H9 (cell line): ENCODE measurements around the gene DISP1. TPM values are rescaled to one million over a fixed set of nuclear protein-coding genes. Genes with fewer than 3 reads are reported as not detected.

ENCODE experiments used
- DNase-seq: peaks from one replicate; pipeline ENCODE4 v3.0.0-alpha.2; 2017
- H2AFZ ChIP-seq: one replicate; pipeline ENCODE4 v1.6.1; 2013; ENCODE audit warnings: mild to moderate bottlenecking, low read length, control low read depth, moderate library complexity
- H2AK5ac ChIP-seq: 2 replicates; pipeline ENCODE4 v1.6.1; 2013; ENCODE audit warnings: low read length, control low read depth, mixed read lengths; ENCODE audit not compliant: insufficient read length
- H2BK120ac ChIP-seq: one replicate; pipeline ENCODE4 v1.6.1; 2013; ENCODE audit warnings: low read depth, mild to moderate bottlenecking, low read length, control low read depth, inconsistent platforms; ENCODE audit not compliant: poor library complexity, severe bottlenecking
- H2BK12ac ChIP-seq: 2 replicates; pipeline ENCODE4 v1.6.1; 2013; ENCODE audit warnings: low read length, control low read depth, mixed read lengths, low read depth; ENCODE audit not compliant: insufficient read length
- H2BK15ac ChIP-seq: 2 replicates; pipeline ENCODE4 v1.6.1; 2013; ENCODE audit warnings: low read depth, low read length, control low read depth
- H2BK20ac ChIP-seq: one replicate; pipeline ENCODE4 v1.6.1; 2013; ENCODE audit warnings: low read depth, mild to moderate bottlenecking, low read length, control low read depth, inconsistent platforms; ENCODE audit not compliant: poor library complexity, severe bottlenecking
- H2BK5ac ChIP-seq: 2 replicates; pipeline ENCODE4 v1.6.1; 2013; ENCODE audit warnings: low read length, control low read depth, mixed read lengths; ENCODE audit not compliant: insufficient read length
- H3K14ac ChIP-seq: 2 replicates; pipeline ENCODE4 v1.6.1; 2013; ENCODE audit warnings: low read length, control low read depth; ENCODE audit not compliant: insufficient read depth
- H3K18ac ChIP-seq: 2 replicates; pipeline ENCODE4 v1.6.1; 2013; ENCODE audit warnings: low read depth, mild to moderate bottlenecking, mixed read lengths, low read length, control low read depth; ENCODE audit not compliant: insufficient read length
- H3K23ac ChIP-seq: 2 replicates; pipeline ENCODE4 v1.6.1; 2013; ENCODE audit warnings: low read length, control low read depth, mixed read lengths, low read depth; ENCODE audit not compliant: insufficient read length
- H3K23me2 ChIP-seq: 2 replicates; pipeline ENCODE4 v1.6.1; 2013; ENCODE audit warnings: low read depth, mild to moderate bottlenecking, mixed read lengths, low read length, control low read depth; ENCODE audit not compliant: insufficient read length, poor library complexity, severe bottlenecking
- H3K27ac ChIP-seq: 2 replicates; pipeline ENCODE4 v1.5.1; 2013; ENCODE audit warnings: low read length, control low read depth, mixed read lengths, low read depth; ENCODE audit not compliant: insufficient read length
- H3K27me3 ChIP-seq: 2 replicates; pipeline ENCODE4 v1.6.1; 2013; ENCODE audit warnings: low read length, control low read depth, inconsistent platforms; ENCODE audit not compliant: insufficient read depth
- H3K4ac ChIP-seq: 2 replicates; pipeline ENCODE4 v1.6.1; 2013; ENCODE audit warnings: low read depth, mild to moderate bottlenecking, control low read depth, inconsistent platforms, low read length, moderate library complexity
- H3K4me1 ChIP-seq: 2 replicates; pipeline ENCODE4 v1.6.1; 2013; ENCODE audit warnings: low read length, control low read depth, inconsistent platforms; ENCODE audit not compliant: insufficient read depth
- H3K4me2 ChIP-seq: 2 replicates; pipeline ENCODE4 v1.6.1; 2013; ENCODE audit warnings: low read length, control low read depth, mixed read lengths; ENCODE audit not compliant: insufficient read length, insufficient read depth
- H3K56ac ChIP-seq: 2 replicates; pipeline ENCODE4 v1.6.1; 2013; ENCODE audit warnings: low read depth, mild to moderate bottlenecking, mixed read lengths, low read length, control low read depth; ENCODE audit not compliant: insufficient read length
- H3K79me1 ChIP-seq: 2 replicates; pipeline ENCODE4 v1.6.1; 2013; ENCODE audit warnings: low read depth, mild to moderate bottlenecking, moderate library complexity, low read length, control low read depth, inconsistent platforms; ENCODE audit not compliant: insufficient read depth, poor library complexity, severe bottlenecking
- H3K79me2 ChIP-seq: 2 replicates; pipeline ENCODE4 v1.6.1; 2013; ENCODE audit warnings: low read length, control low read depth, inconsistent platforms; ENCODE audit not compliant: insufficient read depth
- H3K9ac ChIP-seq: 2 replicates; pipeline ENCODE4 v1.6.1; 2013; ENCODE audit warnings: low read length, control low read depth, mixed read lengths; ENCODE audit not compliant: insufficient read length; ENCODE audit errors: extremely low read depth
- H3K9me3 ChIP-seq: one replicate; pipeline ENCODE4 v1.6.1; 2013; ENCODE audit warnings: low read depth, low read length, inconsistent platforms; ENCODE audit not compliant: control insufficient read depth
- H3T11ph ChIP-seq: one replicate; pipeline ENCODE4 v1.6.1; 2013; ENCODE audit warnings: mild to moderate bottlenecking, low read length, control low read depth, inconsistent platforms
- H4K20me1 ChIP-seq: one replicate; pipeline ENCODE4 v1.6.1; 2013; ENCODE audit not compliant: control insufficient read depth, insufficient read length, insufficient read depth
- H4K5ac ChIP-seq: 2 replicates; pipeline ENCODE4 v1.6.1; 2013; ENCODE audit warnings: low read depth, mild to moderate bottlenecking, mixed read lengths, low read length, control low read depth; ENCODE audit not compliant: insufficient read length
- H4K8ac ChIP-seq: replicated peaks from 2 replicates; pipeline ENCODE4 v1.6.1; 2013; ENCODE audit warnings: low read length, control low read depth, mixed read lengths, low read depth; ENCODE audit not compliant: insufficient read length
- H4K91ac ChIP-seq: 2 replicates; pipeline ENCODE4 v1.6.1; 2013; ENCODE audit warnings: low read depth, mild to moderate bottlenecking, moderate library complexity, mixed read lengths, low read length, control low read depth; ENCODE audit not compliant: insufficient read length
- H3K27ac Mint-ChIP-seq, 3 experiments: 2 replicates in 2 of 3; 3 replicates in 1 of 3; pipeline ENCODE4 v1.8.0; 2020 to 2021; ENCODE audit warnings: mixed read lengths in 3 of 3, mild to moderate bottlenecking in 1 of 3, moderate library complexity in 1 of 3
- H3K27me3 Mint-ChIP-seq: 2 replicates; pipeline ENCODE4 v1.8.0; 2021; ENCODE audit warnings: low read depth, mild to moderate bottlenecking, moderate library complexity, mixed read lengths
- H3K36me3 Mint-ChIP-seq, 3 experiments: 2 replicates in 2 of 3; 3 replicates in 1 of 3; pipeline ENCODE4 v1.8.0; 2020 to 2021; ENCODE audit warnings: low read depth in 3 of 3, mixed read lengths in 3 of 3; ENCODE audit not compliant: insufficient read depth in 1 of 3
- H3K4me1 Mint-ChIP-seq, 2 experiments: 2 replicates each; pipeline ENCODE4 v1.8.0; 2020; ENCODE audit warnings: mixed read lengths in 2 of 2
- H3K4me3 Mint-ChIP-seq, 2 experiments: 2 replicates in 1 of 2; 3 replicates in 1 of 2; pipeline ENCODE4 v1.8.0; 2020 to 2021; ENCODE audit warnings: mild to moderate bottlenecking in 2 of 2, mixed read lengths in 2 of 2, moderate library complexity in 1 of 2
- H3K9me3 Mint-ChIP-seq, 2 experiments: 2 replicates in 1 of 2; 3 replicates in 1 of 2; pipeline ENCODE4 v1.8.0; 2020; ENCODE audit warnings: mild to moderate bottlenecking in 2 of 2, mixed read lengths in 2 of 2, moderate library complexity in 1 of 2
- CTCF ChIP-seq: fragments of 200-600 bp; sonication (generic); conservative IDR thresholded peaks from 3 replicates; pipeline ENCODE4 v1.8.0; 2021; ENCODE audit warnings: antibody characterized with exemption, mild to moderate bottlenecking
- WGBS: extraction: QIAGEN DNeasy Blood & Tissue Kit; methylation state at CpG from one replicate; pipeline ENCODE4 v1.1.7; 2013; ENCODE audit warnings: missing lambda C conversion rate, low lambda C conversion rate, mixed read lengths; ENCODE audit not compliant: insufficient read length; ENCODE audit errors: extremely low coverage; 5-methylcytosine and 5-hydroxymethylcytosine counted together
- total RNA-seq: library from RNA; stranded (reverse); gene quantifications from 2 replicates; pipeline ENCODE4 v1.2.1, GENCODE V29; 2021

The DISP1 gene
- total RNA-seq, 1 experiment from 2014 or later = 2.6 TPM

GRCh38 chr1:222843469-222844410, 28.9 kb downstream of the DISP1 start:
- Histone ChIP-seq H4K20me1 (no peaks in the 10 kb centered on the region), H2BK20ac (no peak overlapping the region), H4K91ac (no peak overlapping the region), H2BK120ac (no peak overlapping the region), H3K23me2 (no peaks in the 10 kb centered on the region), H3K56ac (no peak overlapping the region), H3K79me2 (no peaks in the 10 kb centered on the region), H3K27ac (no peak overlapping the region), H3K18ac (no peak overlapping the region), H3K27me3 (no peaks in the 10 kb centered on the region), H3T11ph (no peak overlapping the region), H2BK15ac (no peak overlapping the region), H4K5ac (no peak overlapping the region), H3K23ac (no peak overlapping the region), H4K8ac (no peak overlapping the region), H2BK12ac (no peak overlapping the region), H3K9ac (no peak overlapping the region), H2AK5ac (no peak overlapping the region), H3K4me1 (no peaks in the 10 kb centered on the region), H3K9me3 (no peaks in the 10 kb centered on the region), H3K79me1 (no peaks in the 10 kb centered on the region), H3K4ac (no peak overlapping the region), H2AFZ (no peak overlapping the region), H2BK5ac (no peak overlapping the region), H3K4me2 (no peak overlapping the region), H3K14ac (no peak overlapping the region)
- Mint-ChIP-seq H3K27me3 (no peaks in the 10 kb centered on the region), H3K27ac (peak overlapping the region; percentile 57 to 96 (median 86); a peak in 6 of 7 replicates), H3K36me3 (peaks cover 8 to 22% (median 11%) of the 10 kb centered on the region in 3 experiments), H3K4me3 (no peak overlapping the region), H3K9me3 (peaks cover 7% of the 10 kb centered on the region in 2 experiments), H3K4me1 (peaks cover 17 to 34% of the 10 kb centered on the region in 2 experiments)
- TF ChIP-seq CTCF = no peak
- no peak for DNase-seq
- WGBS = no CpG with 5 or more reads among the region's 6 CpGs
